Islet of Langerhans (tissue), 1 donor: ENCODE data around the gene CCDC138.

ENCODE experiments used
- FAIRE-seq: peaks from one replicate; lab custom pipeline; 2011; peaks lifted over from hg19 to GRCh38; lab: Jason Lieb, UNC

Gene CCDC138

DNA sequence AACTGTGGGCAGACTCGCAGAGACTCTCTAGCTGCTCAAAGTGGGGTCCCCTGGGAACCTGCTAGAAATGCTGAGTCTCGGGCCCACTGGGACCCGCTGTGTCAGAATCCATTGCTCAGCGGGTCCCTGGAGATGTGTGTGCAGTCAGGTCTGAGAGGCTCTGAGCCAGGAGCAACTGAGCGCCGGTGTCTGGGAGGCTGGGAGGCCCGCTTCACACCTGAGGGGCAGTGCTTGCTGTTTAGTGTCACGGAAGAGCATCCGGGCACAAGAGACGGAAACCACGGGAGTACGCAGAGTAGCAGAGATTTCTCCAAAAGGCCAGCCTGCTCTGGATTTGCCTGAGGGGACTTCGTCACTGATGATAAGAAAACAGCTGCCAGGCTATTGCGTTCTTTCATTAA, 132.4 kb downstream of the CCDC138 start:
- FAIRE-seq = no peak

DNA sequence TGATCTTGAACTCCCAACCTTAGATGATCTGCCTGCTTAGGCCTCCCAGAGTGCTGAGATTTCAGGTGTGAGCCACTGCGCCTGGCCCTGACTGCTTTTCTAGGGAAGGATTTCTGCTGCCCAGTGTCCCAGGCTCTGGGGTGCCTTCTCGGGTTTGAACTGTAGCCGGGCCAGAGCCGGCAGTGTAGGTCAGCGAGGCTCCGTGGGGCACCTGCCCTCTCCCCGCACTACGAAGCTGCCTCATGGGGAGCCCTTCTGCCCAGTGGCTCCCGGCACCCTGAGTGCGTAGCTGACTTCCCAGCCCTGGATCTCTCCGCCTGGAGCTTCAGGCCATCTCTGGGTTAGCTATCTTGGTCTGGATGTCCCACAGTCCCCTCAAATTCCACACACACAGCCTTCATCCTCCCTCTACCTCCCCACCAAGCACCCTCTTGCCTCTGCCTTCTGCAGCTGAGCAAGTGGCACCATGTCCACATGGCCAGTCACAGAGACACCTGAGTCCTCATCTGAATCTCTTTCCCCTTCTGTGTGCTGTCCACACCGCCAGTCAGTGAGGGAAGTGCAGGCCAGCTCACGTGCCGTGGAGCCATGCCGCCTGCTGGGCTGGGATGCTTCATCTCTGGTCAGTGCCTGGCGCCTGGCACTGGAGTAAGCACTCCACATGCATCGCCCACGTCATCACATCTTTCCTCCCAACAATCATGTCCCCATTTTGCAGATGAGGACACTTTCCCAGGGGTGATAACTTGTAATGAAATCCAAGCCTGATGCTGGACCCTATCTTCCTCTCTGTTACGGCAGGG, 133.2 kb downstream of the CCDC138 start:
- no peak for FAIRE-seq

DNA sequence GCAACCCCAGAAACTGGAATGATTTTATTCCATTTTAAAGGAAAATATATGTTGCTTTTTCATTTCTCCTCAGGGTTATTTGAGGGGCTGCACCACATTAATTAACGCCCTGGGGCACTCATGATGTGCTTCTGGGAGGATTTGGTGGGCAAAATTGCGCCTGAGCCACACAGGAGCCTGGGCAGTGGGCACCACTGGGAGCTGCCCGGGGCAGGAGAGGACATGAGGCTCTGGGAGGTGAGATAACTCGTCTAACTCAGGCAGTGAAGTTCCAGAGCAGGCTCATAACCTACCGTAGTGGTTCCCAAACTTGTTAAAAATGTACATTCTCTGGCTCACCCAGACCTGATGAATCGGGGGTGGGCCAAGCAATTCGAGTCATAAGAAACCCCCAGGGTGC, 134.1 kb downstream of the CCDC138 start:
- FAIRE-seq = no peak

DNA sequence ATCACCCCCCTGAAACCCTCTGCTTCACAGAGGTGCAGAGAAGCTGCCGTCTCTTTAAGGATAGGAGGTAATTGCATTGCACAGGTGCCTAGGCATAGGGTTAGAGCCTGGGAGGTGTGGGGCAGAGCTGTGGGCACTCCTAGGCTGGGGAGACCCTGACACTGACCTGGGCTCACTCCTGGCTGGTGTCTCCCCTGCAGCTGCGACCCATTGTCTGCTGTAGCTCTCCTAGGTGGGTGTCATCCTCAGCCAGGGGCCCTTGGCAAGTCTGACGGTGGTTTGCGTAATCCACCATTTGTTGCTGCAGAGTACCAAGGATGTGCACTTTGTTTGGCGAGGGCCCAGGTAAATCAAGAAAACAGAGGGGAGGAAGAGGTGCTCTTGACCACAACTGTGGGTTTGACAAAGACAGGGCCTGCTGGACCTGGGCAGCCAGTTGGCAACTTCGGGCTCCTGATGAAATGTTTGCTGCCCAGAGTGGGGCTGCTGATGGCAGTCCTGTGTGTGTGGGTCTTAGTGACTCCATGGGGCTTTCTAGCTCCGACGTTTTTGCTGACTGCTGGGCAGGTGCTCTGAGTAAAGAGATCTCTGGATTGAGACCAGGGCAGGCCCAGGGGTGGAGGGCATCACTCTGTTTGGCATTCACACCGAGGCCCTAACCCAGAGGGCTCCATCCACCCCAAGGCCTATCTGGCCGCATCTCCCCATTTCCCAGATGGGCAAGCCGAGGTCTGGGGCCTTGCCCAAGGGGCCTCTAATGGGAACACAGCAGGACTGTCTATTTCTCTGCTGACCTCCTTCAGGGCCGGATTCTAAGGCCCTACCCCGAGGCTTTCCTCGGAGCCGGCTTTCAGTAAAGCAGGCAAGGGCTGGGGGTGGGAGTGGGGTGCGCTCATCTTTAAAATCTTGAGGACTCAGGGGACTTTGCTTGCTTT, 134.8 kb downstream of the CCDC138 start:
- no peak for FAIRE-seq

DNA sequence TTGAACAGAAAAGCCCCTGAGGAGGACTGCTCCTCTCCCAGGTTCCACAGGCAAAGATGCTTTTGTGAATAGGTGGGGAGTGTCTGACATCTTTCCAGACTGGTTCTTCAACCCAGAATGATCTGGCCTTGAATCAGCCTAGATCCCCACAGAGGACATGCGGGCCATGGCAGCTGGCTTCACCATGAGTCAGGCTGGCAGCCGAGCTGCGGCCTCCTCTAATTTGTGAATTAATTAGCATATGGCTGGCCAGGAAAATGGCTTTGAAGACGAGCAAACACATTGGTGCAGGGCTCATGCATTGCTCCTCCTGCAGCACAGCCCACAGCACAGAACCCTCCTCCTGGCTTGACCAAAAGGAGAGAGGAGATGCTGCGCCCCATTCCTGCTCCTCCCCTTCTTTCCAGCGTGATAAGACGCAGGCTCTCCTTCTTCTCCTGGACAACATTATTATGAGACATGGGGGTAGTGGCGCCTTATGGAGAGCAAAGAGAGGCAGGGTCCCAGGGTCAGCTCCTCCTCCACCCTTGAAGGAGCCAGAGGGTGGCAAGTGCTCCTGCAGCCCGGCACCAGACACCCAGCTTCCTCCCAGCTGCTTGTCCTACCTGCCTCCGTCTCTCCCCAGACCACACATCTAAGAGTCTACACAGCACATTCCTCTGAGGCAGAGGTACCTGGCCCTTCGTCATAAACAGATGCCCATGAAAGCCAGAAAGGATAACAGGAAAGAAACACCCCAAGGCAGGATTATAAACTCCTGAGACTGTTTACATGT, 135.8 kb downstream of the CCDC138 start:
- FAIRE-seq = no peak

DNA sequence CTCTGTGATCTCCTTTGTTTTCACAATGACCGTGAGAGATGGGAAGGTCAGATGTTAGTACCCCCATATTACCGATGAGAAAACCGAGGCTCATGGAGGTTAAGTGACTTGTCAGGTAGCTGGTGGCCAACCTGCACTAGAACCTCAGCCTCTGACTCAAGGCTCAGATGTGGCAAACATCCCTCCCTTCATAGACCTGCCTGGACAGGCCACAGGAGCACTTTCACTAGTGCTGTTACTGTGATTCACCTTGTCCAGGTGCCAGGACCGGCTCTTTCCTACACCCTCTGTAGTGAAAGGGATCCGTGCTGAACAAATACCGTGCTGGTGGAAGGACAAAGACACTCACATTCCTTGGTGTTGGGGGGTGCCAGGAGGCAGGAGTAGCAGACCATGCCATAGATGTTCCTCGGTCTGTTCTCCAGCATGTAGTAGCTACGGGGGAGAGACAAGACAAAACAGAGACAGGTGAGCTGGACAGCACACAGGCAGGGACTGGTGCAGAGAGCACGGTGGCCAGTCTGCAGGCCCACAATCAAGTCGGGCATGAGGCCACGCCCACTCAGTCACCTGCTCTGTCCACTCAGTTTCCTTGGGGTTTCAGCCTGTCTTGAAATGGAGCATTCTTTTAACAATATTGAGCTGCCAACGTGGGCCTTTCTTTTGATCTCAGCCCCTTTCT, 136.6 kb downstream of the CCDC138 start:
- no peak for FAIRE-seq

DNA sequence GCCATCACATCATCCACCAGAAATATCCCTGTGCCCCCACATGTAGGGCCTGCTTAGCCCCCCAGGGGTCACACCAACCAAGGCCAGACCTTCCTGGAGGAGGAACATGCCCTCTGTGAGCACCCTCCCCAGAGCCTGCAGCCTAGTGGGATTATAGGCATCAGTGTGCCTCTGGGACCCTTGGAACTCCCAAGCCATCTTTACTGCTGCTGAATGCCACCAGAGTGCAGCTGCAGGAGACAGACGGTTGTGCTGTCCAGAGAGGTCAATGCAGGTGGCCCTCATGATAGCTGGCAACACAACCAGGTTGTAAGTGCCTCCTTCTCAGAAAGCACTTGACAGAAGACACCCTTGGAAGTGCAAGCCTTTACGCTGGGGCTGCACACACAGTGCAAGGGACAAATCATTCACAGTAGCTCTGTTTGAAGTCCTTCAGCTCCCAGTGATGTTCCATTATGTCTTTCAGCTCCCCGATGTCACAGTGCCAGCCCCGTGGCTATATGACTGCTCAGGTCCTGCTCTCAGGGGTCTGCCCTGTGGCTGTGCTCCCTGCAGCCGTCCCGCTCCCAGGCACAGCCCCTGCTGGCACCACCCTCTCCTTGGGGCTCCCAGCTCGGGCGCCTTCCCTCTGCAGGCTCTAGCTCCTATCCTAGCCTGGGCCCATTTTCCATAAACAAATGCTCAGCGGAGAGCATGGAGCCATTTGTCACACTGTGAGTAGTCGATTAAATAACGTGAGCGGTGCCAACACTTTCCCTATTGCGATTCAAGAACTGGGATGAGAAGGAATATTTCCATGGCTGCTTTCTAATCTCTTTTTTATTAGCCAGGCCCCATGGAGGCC, 137.4 kb downstream of the CCDC138 start:
- no peak for FAIRE-seq

DNA sequence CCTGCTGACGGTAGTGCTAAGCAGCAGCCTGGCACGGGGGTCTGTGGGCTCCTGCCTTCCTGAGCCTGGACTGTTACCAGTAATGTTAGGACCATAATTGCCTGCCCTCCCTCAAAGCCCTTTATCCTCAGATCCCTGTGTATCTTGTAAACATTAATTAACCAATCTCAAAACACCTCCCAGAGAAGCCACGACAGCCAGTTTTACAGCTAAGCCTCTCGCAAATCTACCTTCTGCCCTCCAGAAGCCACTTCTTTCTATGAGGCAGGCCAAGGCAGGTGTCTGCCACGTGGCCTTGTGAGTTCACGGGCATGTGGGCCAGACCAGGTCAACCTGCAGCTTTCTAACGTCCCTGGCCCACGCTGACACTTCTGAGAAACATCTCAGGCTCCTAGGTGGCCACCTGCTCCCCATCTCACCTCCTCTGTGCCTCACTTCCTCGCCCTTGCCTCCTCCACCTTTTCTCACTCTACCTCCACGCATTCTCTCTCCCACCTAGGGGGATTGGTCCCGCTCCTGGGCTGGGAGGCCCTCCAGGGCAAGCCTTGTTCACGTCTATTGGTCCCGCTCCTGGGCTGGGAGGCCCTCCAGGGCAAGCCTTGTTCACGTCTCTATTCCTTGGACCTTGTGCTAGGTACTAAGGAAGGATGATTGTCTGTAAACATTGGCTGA, 138.1 kb downstream of the CCDC138 start:
- no peak for FAIRE-seq

DNA sequence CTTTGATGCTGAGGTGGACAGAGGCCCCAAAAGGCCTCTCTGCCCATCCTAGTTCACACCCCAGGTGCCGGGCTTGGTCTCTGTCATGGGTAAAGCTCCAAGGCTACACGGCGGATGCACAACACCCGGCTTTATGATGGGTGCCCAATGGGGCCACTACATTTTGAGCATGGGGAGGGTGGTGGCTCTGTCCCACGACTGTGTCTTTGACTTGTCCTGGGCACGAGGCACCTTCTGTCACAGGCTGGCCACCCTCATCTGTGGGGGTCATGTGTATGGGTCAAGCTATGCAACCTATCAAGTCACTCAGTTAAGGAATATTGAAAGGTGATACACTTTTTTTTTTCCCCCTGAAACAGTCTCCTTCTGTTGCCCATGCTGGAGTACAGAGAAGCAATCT, 138.7 kb downstream of the CCDC138 start:
- no peak for FAIRE-seq

DNA sequence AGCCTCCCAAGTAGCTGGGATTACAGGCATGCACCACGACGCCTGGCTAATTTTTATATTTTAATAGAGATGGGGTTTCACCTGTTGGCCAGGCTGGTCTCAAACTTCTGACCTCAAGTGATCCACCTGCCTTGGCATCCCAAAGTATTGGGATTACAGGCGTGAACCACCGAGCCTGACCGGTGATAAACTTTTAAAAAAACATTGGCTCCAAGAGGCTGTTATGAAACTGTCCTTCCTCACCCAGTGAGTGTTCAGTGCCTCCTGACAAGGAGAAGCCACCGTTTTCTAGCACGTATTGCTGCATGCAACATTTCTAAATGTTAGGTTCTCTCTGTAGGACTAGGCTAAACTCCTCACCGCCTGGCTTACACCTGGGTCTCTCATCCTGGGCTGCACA, 139.2 kb downstream of the CCDC138 start:
- no peak for FAIRE-seq
